GM10847 (cell line): ENCODE data around the gene ADK.

ENCODE experiments used
- POLR2A ChIP-seq: IDR thresholded peaks from 2 replicates; pipeline ENCODE4 v1.6.1; 2011; ENCODE audit not compliant: insufficient read length; ENCODE audit errors: extremely low read depth

The ADK gene

GRCh38 chr10:74672430-74673165 lies 521.6 kb downstream of the ADK start:
- no peak for TF ChIP-seq POLR2A

GRCh38 chr10:74674927-74675326 lies 523.9 kb downstream of the ADK start:
- no peak for TF ChIP-seq POLR2A

GRCh38 chr10:74675484-74675883 lies 524.5 kb downstream of the ADK start:
- TF ChIP-seq POLR2A, result no peak

GRCh38 chr10:74677951-74678350 lies 526.9 kb downstream of the ADK start:
- TF ChIP-seq POLR2A, result no peak

- TF ChIP-seq POLR2A, result no peak
Measured at GRCh38 chr10:74681917-74682627, 531.1 kb downstream of the ADK start.

- no peak for TF ChIP-seq POLR2A
Measured at GRCh38 chr10:74683067-74683466, 532.0 kb downstream of the ADK start.

- no peak for TF ChIP-seq POLR2A
Measured at GRCh38 chr10:74683621-74684364, 532.8 kb downstream of the ADK start.

- no peak for TF ChIP-seq POLR2A
Measured at GRCh38 chr10:74684462-74684861, 533.4 kb downstream of the ADK start.

GRCh38 chr10:74685564-74685963 lies 534.5 kb downstream of the ADK start:
- TF ChIP-seq POLR2A, result no peak

GRCh38 chr10:74690393-74690792 lies 539.4 kb downstream of the ADK start:
- no peak for TF ChIP-seq POLR2A

GRCh38 chr10:74691164-74691563 lies 540.1 kb downstream of the ADK start:
- no peak for TF ChIP-seq POLR2A

GRCh38 chr10:74704629-74705357 lies 553.8 kb downstream of the ADK start:
- no peak for TF ChIP-seq POLR2A

- TF ChIP-seq POLR2A, result no peak
Measured at GRCh38 chr10:74705358-74705980, 554.4 kb downstream of the ADK start.

GRCh38 chr10:74706966-74707365 lies 555.9 kb downstream of the ADK start:
- TF ChIP-seq POLR2A, result no peak

GRCh38 chr10:74708246-74708645 lies 557.2 kb downstream of the ADK start:
- no peak for TF ChIP-seq POLR2A

GRCh38 chr10:74718208-74718607 lies 567.2 kb downstream of the ADK start:
- no peak for TF ChIP-seq POLR2A
